H1 (cell line): Measurements from ENCODE around the gene FAF2. TPM values are rescaled to one million over a fixed set of nuclear protein-coding genes. Genes with fewer than 3 reads are reported as not detected.

Source experiments
- CTCF ChIA-PET: fragments of 300-600 bp; sonication (Branson Sonifier 250); formaldehyde crosslinking; loops from one replicate; lab custom pipeline; 2021; ENCODE audit not compliant: partially characterized antibody; lab: Charles Lee
- POLR2A ChIA-PET: fragments of 300-600 bp; sonication (Branson Sonifier 250); formaldehyde crosslinking; loops from one replicate; lab custom pipeline; 2021; ENCODE audit warnings: inconsistent platforms; ENCODE audit not compliant: partially characterized antibody; lab: Charles Lee
- DNase-seq, 2 experiments: peaks; one replicate each; pipeline versions ENCODE4 v3.0.0 to v3.0.0-alpha.2; 2010 to 2022; ENCODE audit warnings: low spot score in 2 of 2, low read depth in 1 of 2, mixed read lengths in 1 of 2
- FAIRE-seq: peaks from 2 replicates; lab custom pipeline; 2011; peaks lifted over from hg19 to GRCh38; lab: Jason Lieb, UNC
- H2AFZ ChIP-seq: 2 replicates; pipeline ENCODE4 v1.8.1; 2012; ENCODE audit warnings: low read length, inconsistent platforms
- H2AK5ac ChIP-seq: 2 replicates; pipeline ENCODE4 v1.6.1; 2013; ENCODE audit warnings: low read depth, low read length
- H2BK120ac ChIP-seq: replicated peaks from 2 replicates; pipeline ENCODE3; 2013; ENCODE audit warnings: low read depth, low read length, inconsistent platforms
- H2BK12ac ChIP-seq: 2 replicates; pipeline ENCODE4 v1.6.1; 2013; ENCODE audit warnings: low read depth, low read length
- H2BK15ac ChIP-seq: 2 replicates; pipeline ENCODE4 v1.6.1; 2013; ENCODE audit warnings: low read length
- H2BK20ac ChIP-seq: 2 replicates; pipeline ENCODE4 v1.6.1; 2013; ENCODE audit warnings: low read length
- H2BK5ac ChIP-seq: 2 replicates; pipeline ENCODE4 v1.6.1; 2013; ENCODE audit warnings: low read depth, low read length
- H3K14ac ChIP-seq: 2 replicates; pipeline ENCODE4 v1.6.1; 2013; ENCODE audit warnings: inconsistent platforms; ENCODE audit not compliant: insufficient read length
- H3K18ac ChIP-seq: 2 replicates; pipeline ENCODE4 v1.6.1; 2013; ENCODE audit warnings: low read length; ENCODE audit errors: extremely low read depth
- H3K23ac ChIP-seq: 2 replicates; pipeline ENCODE4 v1.6.1; 2013; ENCODE audit warnings: inconsistent platforms; ENCODE audit not compliant: insufficient read length
- H3K23me2 ChIP-seq: 2 replicates; pipeline ENCODE4 v1.6.1; 2013; ENCODE audit warnings: low read depth, low read length
- H3K27ac ChIP-seq: 2 replicates; pipeline ENCODE4 v1.6.1; 2011; ENCODE audit warnings: low read depth, low read length, inconsistent platforms
- H3K27me3 ChIP-seq, 4 experiments: replicated peaks in 1 of 4; 1 replicate in 1 of 4; 2 replicates in 3 of 4; pipeline versions ENCODE4 v1.6.1 to v1.8.1; 2011 to 2013; ENCODE audit warnings: low read length in 3 of 4, mild to moderate bottlenecking in 3 of 4, inconsistent platforms in 2 of 4, mixed read lengths in 2 of 4, moderate library complexity in 1 of 4; ENCODE audit not compliant: control insufficient read depth in 3 of 4, insufficient read depth in 3 of 4; ENCODE audit errors: extremely low read depth in 1 of 4
- H3K36me3 ChIP-seq, 4 experiments: 2 replicates each; pipeline versions ENCODE4 v1.6.1 to v1.8.1; 2011 to 2013; ENCODE audit warnings: mild to moderate bottlenecking in 4 of 4, low read length in 3 of 4, moderate library complexity in 2 of 4, control low read depth in 1 of 4, inconsistent platforms in 1 of 4; ENCODE audit not compliant: insufficient read depth in 4 of 4, control insufficient read depth in 2 of 4
- H3K4ac ChIP-seq: replicated peaks from 2 replicates; pipeline ENCODE3; 2013; ENCODE audit warnings: low read length, low read depth, mixed read lengths, inconsistent platforms; ENCODE audit not compliant: insufficient read length
- H3K4me1 ChIP-seq, 4 experiments: replicated peaks in 1 of 4; 1 replicate in 1 of 4; 2 replicates in 3 of 4; pipeline versions ENCODE4 v1.6.1 to v1.8.1; 2011 to 2013; ENCODE audit warnings: low read length in 3 of 4, inconsistent platforms in 2 of 4, mixed read lengths in 1 of 4; ENCODE audit not compliant: insufficient read depth in 4 of 4, control insufficient read depth in 3 of 4
- H3K4me2 ChIP-seq, 2 experiments: 2 replicates each; pipeline versions ENCODE4 v1.6.1 to v1.8.1; 2011 to 2013; ENCODE audit warnings: low read depth in 2 of 2, low read length in 2 of 2, control low read depth in 1 of 2, inconsistent platforms in 1 of 2, mild to moderate bottlenecking in 1 of 2; ENCODE audit not compliant: insufficient read depth in 1 of 2
- H3K4me3 ChIP-seq, 4 experiments: fragments of 200-600, 300-600 bp in 1 of 4; sonication (generic), shearing (Covaris generic), sonication (Bioruptor Twin) in 1 of 4; 2 replicates each; pipeline versions ENCODE4 v1.5.1 to v1.8.1; 2011 to 2016; ENCODE audit warnings: low read length in 4 of 4, low read depth in 3 of 4, control low read depth in 2 of 4, inconsistent platforms in 2 of 4, mild to moderate bottlenecking in 2 of 4, mixed read lengths in 1 of 4, moderate library complexity in 1 of 4; ENCODE audit not compliant: insufficient read depth in 2 of 4; ENCODE audit errors: extremely low read depth in 1 of 4
- H3K56ac ChIP-seq: replicated peaks from 2 replicates; pipeline ENCODE3; 2013; ENCODE audit warnings: low read depth, mild to moderate bottlenecking, mixed read lengths, low read length, inconsistent platforms; ENCODE audit not compliant: insufficient read length
- H3K79me1 ChIP-seq: 2 replicates; pipeline ENCODE4 v1.6.1; 2013; ENCODE audit warnings: low read depth, low read length, control low read depth
- H3K79me2 ChIP-seq, 2 experiments: 2 replicates each; pipeline versions ENCODE4 v1.6.1 to v1.8.1; 2012 to 2013; ENCODE audit warnings: low read length in 2 of 2, mild to moderate bottlenecking in 2 of 2, inconsistent platforms in 1 of 2; ENCODE audit not compliant: insufficient read depth in 2 of 2, control insufficient read depth in 1 of 2
- H3K9ac ChIP-seq, 4 experiments: replicated peaks in 1 of 4; 1 replicate in 1 of 4; 2 replicates in 3 of 4; pipeline versions ENCODE4 v1.6.1 to v1.8.1; 2011 to 2013; ENCODE audit warnings: low read depth in 3 of 4, low read length in 3 of 4, control low read depth in 2 of 4, mild to moderate bottlenecking in 2 of 4, moderate library complexity in 2 of 4, inconsistent platforms in 1 of 4; ENCODE audit errors: extremely low read depth in 1 of 4
- H3K9me3 ChIP-seq, 2 experiments: 2 replicates each; pipeline versions ENCODE4 v1.6.1 to v1.8.1; 2012 to 2013; ENCODE audit warnings: mild to moderate bottlenecking in 2 of 2, moderate library complexity in 2 of 2, control low read depth in 1 of 2, inconsistent platforms in 1 of 2, low read depth in 1 of 2, low read length in 1 of 2, mixed read lengths in 1 of 2; ENCODE audit not compliant: insufficient read depth in 2 of 2
- H4K20me1 ChIP-seq, 2 experiments: replicated peaks in 1 of 2; 2 replicates each; pipeline versions ENCODE3 to v1.8.1; 2011 to 2013; ENCODE audit warnings: inconsistent platforms in 2 of 2, low read length in 2 of 2, mild to moderate bottlenecking in 1 of 2; ENCODE audit not compliant: insufficient read depth in 2 of 2, control insufficient read depth in 1 of 2
- H4K5ac ChIP-seq: 2 replicates; pipeline ENCODE4 v1.6.1; 2013; ENCODE audit warnings: low read length, low read depth, mixed read lengths, inconsistent platforms; ENCODE audit not compliant: insufficient read length
- H4K8ac ChIP-seq: 2 replicates; pipeline ENCODE4 v1.8.0; 2013; ENCODE audit warnings: mild to moderate bottlenecking, moderate library complexity, low read length, inconsistent platforms; ENCODE audit not compliant: insufficient read depth; ENCODE audit errors: extremely low read depth
- H4K91ac ChIP-seq: replicated peaks from 2 replicates; pipeline ENCODE3; 2013; ENCODE audit warnings: low read length, mixed read lengths, inconsistent platforms; ENCODE audit not compliant: insufficient read length
- ATF2 ChIP-seq: IDR thresholded peaks from 2 replicates; pipeline ENCODE4 v1.6.1; 2012; ENCODE audit warnings: low read length, inconsistent platforms
- CREB1 ChIP-seq: IDR thresholded peaks from 2 replicates; pipeline ENCODE4 v1.6.1; 2012; ENCODE audit warnings: inconsistent platforms
- POLR2A ChIP-seq, 2 experiments: IDR thresholded peaks; 1 replicate in 1 of 2; 2 replicates in 1 of 2; pipeline ENCODE4 v1.6.1; 2011; ENCODE audit warnings: low read depth in 2 of 2, low read length in 2 of 2, mild to moderate bottlenecking in 2 of 2; ENCODE audit errors: control extremely low read depth in 1 of 2
- POLR2AphosphoS5 ChIP-seq: IDR thresholded peaks from 2 replicates; pipeline ENCODE4 v1.6.1; 2011; ENCODE audit warnings: low read depth, low read length
- RAD21 ChIP-seq, 2 experiments: IDR thresholded peaks in 1 of 2; conservative IDR thresholded peaks in 1 of 2; 2 replicates each; pipeline ENCODE4 v1.6.1; 2011; ENCODE audit warnings: low read depth in 2 of 2, low read length in 2 of 2, improper control_type of control experiment in 1 of 2, inconsistent platforms in 1 of 2, mild to moderate bottlenecking in 1 of 2, moderate library complexity in 1 of 2
- whole genome bisulfite sequencing, 2 experiments: shearing (Covaris generic) in 1 of 2; methylation state at CpG; one replicate each; pipeline versions ENCODE4 v1.1.6 to v1.1.7; 2013 to 2015; ENCODE audit warnings: low lambda C conversion rate in 2 of 2, mixed read lengths in 2 of 2, inconsistent platforms in 1 of 2, low coverage in 1 of 2, missing lambda C conversion rate in 1 of 2; ENCODE audit not compliant: insufficient replicate concordance in 2 of 2, insufficient coverage in 1 of 2, insufficient read length in 1 of 2; ENCODE audit errors: extremely low coverage in 1 of 2, missing lambda C conversion rate in 1 of 2; 5-methylcytosine and 5-hydroxymethylcytosine counted together
- polyA plus RNA-seq, 7 experiments: library from polyadenylated mRNA; depleted of rRNA in 3 of 7; stranded (reverse) in 5 of 7; unstranded in 2 of 7; fragments of >200 nt in 5 of 7; fragments of 200-250 nt in 2 of 7; gene quantifications; 1 replicate in 5 of 7; 2 replicates in 1 of 7; 4 replicates in 1 of 7; pipeline versions ENCODE4 v1.2.1 to v1.2.3, GENCODE V29; 2011 to 2013; ENCODE audit warnings: missing spikeins in 2 of 7, mixed read lengths in 2 of 7
- total RNA-seq: library from RNA; stranded (reverse); fragmentation: NEBNext Ultra II Directional; extraction: Animal tissue kit (Norgen Biotek cat#: 25700); gene quantifications from 2 replicates; pipeline ENCODE4 v1.2.1, GENCODE V29; 2021

FAF2 gene
- total and polyA plus RNA-seq, 2 of the 8 experiments (the other 6 are each of a cell fraction or from before 2014, with no cell fraction given), result 20.8 to 35.8 TPM

DNA sequence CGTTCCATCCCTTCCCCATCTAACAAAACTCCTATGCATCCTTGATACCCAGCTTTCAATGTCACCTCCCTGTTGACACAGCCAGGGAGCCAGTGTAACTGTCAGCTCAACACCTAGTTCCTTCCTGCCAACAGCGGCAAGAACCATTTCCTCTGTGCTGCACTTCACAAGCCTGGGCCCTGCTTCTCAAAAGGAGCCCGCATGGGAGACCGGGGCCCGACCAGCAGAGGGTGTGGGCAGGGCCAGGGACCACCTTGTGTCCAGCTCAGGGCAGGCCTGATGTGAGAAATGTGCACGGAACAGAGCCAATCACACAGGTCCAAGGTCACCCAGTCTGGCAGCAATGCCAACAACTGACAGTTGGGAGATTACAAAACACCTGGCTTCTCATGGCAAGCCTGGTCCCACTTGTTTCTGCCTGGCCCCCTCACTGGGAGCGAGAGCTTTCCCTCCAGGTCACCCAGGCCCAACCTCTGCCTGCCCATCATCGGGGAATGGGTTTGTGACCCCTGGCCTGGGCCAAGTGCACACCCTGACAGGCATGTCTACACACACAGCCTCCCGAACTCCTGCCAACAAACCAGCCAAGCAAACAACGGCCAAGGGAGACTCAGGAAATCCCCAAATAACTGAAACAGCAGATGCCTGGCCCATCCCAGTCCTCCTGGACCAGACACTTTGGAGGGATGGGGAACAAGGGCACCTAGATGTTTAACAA lies 85.9 kb downstream of the FAF2 start:
- no peak overlapping the region for H3K14ac ChIP-seq
- ChIA-PET CTCF (interaction anchor here (0.7 to 2.6 kb wide), 7 partner anchors 9 to 86 kb away, joined by 3 to 8 read pairs (median 3); no protein-coding TSS in a partner anchor), POLR2A (interaction anchor here (0.6 to 21.1 kb wide), 12 partner anchors 10 to 324 kb away, joined by 3 to 458 read pairs (median 3); partner anchors contain the start of genes EIF4E1B, SNCB and TSPAN17)
- no peaks in the 10 kb centered on the region for H3K9me3 ChIP-seq
- no peak overlapping the region for H4K91ac ChIP-seq
- H3K56ac ChIP-seq, result no peak overlapping the region
- H3K27ac ChIP-seq, result peak overlapping the region; percentile 12; the same call in 1 of the 2 replicates
- no peak overlapping the region for H2BK12ac ChIP-seq
- H2BK120ac ChIP-seq, result no peak overlapping the region
- peaks cover 11% of the 10 kb centered on the region for H3K79me1 ChIP-seq
- peaks cover 33 to 41% of the 10 kb centered on the region in 2 experiments for H4K20me1 ChIP-seq
- no peaks in the 10 kb centered on the region for H3K27me3 ChIP-seq
- H4K8ac ChIP-seq, result no peak overlapping the region
- H2BK15ac ChIP-seq, result no peak overlapping the region
- no peak overlapping the region for H2AFZ ChIP-seq
- no peak overlapping the region for H4K5ac ChIP-seq
- peaks cover 25 to 47% (median 32%) of the 10 kb centered on the region in 4 experiments for H3K36me3 ChIP-seq
- H3K9ac ChIP-seq, result no peak overlapping the region; a peak in 1 of 7 replicates
- peaks cover 12% of the 10 kb centered on the region for H3K23me2 ChIP-seq
- H3K4me2 ChIP-seq, result peak overlapping the region; percentile 85 to 98
- no peak overlapping the region for H3K18ac ChIP-seq
- DNase-seq (no peak), FAIRE-seq (no peak)
- peaks cover 4 to 20% (median 18%) of the 10 kb centered on the region in 4 experiments for H3K4me1 ChIP-seq
- H3K79me2 ChIP-seq, result peaks cover 36 to 56% of the 10 kb centered on the region in 2 experiments
- H2BK5ac ChIP-seq, result peak overlapping the region; percentile 74
- 93% methylated on average over 10 of the region's 10 CpGs; no CpG with 5 or more reads in 1 of the 2 experiments for WGBS, 2 experiments
- no peak overlapping the region for H3K23ac ChIP-seq
- H2AK5ac ChIP-seq, result no peak overlapping the region
- H3K4ac ChIP-seq, result no peak overlapping the region
- peak overlapping the region in 1 of 4 experiments; percentile 98; a peak in 2 of 8 replicates for H3K4me3 ChIP-seq
- TF ChIP-seq RAD21 (IDR thresholded peaks at IDR 0.05 in 1 of 2, conservative IDR thresholded peaks at IDR 0.05 in 1 of 2; ENCODE audit: low read depth in 2 of 2, low read length in 2 of 2) (0 out of 4 replicates have a peak, but pooled peaks of 1 of the 2 experiments have one; percentile 4), POLR2A (IDR thresholded peaks at IDR 0.05; ENCODE audit: control extremely low read depth in 1 of 2, low read depth in 2 of 2, low read length in 2 of 2) (peak in 1 of 2 experiments; percentile 45; a peak in 1 of 3 replicates), CREB1 (no peak), POLR2AphosphoS5 (peak; percentile 66; the same call in 1 of the 2 replicates), ATF2 (no peak)
- H2BK20ac ChIP-seq, result no peak overlapping the region
